ENCODE data around the gene CLDN9.

DNA sequence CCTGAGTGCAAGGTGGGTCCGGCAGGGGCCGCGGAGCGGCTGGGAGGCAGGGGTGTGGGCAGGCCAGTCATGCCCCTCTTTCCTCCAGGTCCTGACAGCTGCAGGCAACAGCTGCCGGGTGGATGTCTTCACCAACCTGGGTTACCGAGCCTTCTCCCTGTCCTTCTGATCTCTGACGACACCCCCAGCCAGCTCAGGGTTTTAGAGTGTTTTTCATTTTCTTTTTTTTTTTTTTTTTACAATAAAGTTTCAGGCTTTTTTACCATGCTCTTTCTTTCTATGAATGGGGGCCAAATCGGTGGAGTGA lies 14.7 kb downstream of the CLDN9 start:
- TF ChIP-seq, protein P1, sequence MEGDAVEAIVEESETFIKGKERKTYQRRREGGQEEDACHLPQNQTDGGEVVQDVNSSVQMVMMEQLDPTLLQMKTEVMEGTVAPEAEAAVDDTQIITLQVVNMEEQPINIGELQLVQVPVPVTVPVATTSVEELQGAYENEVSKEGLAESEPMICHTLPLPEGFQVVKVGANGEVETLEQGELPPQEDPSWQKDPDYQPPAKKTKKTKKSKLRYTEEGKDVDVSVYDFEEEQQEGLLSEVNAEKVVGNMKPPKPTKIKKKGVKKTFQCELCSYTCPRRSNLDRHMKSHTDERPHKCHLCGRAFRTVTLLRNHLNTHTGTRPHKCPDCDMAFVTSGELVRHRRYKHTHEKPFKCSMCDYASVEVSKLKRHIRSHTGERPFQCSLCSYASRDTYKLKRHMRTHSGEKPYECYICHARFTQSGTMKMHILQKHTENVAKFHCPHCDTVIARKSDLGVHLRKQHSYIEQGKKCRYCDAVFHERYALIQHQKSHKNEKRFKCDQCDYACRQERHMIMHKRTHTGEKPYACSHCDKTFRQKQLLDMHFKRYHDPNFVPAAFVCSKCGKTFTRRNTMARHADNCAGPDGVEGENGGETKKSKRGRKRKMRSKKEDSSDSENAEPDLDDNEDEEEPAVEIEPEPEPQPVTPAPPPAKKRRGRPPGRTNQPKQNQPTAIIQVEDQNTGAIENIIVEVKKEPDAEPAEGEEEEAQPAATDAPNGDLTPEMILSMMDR (IDR thresholded peaks at IDR 0.05; ENCODE audit: low read length) = no peak
- no peak for TF ChIP-seq EZH2 (optimal IDR thresholded peaks at IDR 0.05; ENCODE audit: low read depth, low read length)

Data from MM.1S (cell line).